Superior temporal gyrus (tissue), 1 donor: ENCODE measurements around the gene ARHGAP26.

Experiments
- DNase-seq: peaks from one replicate; pipeline ENCODE4 v3.0.0-alpha.2; 2016; ENCODE audit errors: extremely low spot score

ARHGAP26 gene

DNA sequence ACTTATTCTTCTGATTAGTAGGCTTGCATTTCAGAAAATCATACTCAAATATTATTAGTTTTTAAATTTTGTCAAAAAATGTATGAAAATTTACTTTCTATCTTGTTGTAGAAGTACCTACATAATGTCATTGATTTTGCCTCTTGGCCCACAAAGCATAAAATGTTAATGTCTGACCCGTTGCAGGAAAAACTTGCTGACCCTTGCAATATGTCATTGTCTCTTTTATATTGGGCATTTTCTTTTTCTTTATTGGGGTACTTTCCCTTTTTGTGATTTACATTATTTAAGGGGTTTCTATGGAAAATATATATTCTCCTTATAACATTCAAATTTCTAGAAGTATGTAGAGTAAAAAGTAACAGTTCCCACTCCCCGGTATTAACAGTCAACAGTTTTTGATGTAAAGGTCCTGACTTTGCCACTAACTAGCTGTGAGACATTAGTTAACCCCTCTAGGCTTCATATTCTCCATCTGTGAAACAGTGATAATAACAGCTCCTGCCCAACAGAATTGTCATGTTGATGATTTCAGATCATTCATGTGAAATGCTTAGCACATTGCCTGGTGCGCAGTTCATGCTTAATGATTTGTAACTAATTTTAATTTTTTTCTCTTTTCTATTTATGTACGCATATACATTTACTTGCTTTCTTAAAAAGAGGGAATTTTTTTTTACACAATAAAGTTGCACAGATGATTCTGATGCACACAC lies 243.2 kb downstream of the ARHGAP26 start:
- no peak for DNase-seq

DNA sequence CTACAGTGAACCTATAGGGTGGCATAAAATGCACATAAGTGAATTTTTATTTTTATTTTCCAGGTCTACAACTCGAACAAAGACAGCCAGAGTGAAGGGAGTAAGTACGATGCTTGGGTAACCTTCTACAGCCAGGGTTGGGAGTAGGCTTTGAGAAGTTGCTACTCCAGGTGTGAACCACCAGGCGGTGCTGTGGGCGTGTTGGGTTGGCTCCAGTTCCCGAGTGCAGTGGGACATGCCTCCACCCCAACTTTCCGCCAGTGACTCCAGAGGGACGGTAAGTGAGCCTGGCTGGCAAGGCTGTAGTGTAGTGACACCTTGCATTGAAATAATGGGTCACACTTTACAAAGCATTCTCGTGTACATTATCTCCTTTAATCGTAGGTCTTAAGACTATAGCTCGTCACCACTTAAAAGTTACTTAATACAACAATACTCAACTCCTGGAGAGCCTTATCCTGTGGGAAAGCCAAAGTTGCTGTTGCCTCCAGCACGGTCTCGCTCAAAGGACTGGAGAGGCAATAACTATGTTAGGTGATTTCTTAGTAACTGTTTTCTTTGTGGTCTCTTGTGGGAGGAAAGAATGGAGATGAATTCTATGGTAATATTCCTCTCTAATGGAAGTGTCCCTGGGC lies 244.0 kb downstream of the ARHGAP26 start:
- no peak for DNase-seq

DNA sequence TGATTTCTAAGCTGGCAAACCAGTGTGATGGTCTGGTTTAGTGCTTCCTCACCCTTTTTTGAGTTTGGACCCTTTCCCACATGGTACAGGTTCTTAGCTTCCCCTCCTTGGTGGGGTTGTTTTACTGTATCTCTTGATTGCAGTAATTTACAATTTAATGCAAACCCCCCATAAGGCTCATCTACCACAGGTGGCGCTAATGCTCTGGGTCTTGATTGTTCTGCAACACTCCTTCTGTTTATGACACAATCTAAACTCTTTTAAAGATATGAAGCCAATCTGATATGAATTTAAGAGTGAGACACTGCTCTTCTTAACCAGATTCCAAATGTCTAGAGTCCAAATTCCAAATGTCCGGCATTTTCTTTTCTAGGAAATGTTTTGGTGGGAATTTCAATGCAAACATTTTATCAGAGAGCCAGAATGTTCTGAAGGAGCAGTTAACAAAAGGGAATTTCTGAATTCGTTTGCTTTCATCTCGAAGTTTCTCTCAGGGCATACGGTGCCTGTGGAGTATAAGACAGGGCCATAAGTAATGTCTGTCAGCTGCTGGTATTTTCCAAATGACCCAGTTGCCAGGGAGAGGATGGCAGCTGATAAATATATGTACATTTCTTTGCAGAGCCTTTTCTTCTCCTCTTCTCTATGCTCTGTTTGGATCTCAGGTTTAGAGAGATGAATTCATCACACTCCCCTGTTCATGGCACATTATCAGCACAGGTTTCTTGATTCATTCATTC lies 246.8 kb downstream of the ARHGAP26 start:
- DNase-seq: no peak

DNA sequence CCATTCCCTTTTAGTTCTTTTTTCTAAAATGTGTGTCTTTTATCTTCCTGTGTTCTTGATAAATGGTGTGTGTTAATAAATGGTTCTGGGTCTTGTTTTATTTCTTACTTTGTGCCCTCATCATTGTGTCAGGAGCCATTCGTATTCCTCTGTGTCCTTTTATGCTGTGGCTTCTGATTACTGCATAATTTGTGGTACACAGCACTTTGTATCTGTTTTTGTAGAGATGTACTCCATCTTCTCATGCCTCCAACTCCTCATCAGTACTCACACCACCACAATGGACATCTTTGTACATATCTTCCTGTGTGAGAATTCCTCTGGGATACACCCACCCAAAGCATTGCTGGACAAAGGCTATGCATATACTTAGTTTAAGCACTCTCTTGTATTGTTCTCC lies 247.4 kb downstream of the ARHGAP26 start:
- DNase-seq: no peak

DNA sequence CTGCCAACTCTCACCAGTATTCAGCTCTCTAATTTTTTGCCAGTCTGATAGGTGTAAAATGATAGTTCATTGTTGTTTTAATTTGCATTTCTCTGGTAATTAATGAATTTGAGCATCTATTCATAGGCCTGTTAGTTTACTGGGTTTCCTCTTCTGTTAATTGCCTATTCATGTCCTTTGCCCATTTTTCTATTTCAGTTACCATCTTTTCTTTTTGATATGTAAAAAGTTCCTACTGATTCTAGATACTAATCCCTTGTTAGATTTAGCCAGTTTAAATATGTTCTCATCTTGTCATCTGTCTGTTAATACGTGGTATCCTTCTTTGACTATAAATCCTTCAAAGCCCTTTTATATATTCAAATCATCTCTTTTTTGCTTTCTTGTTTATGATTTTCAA lies 247.8 kb downstream of the ARHGAP26 start:
- no peak for DNase-seq

DNA sequence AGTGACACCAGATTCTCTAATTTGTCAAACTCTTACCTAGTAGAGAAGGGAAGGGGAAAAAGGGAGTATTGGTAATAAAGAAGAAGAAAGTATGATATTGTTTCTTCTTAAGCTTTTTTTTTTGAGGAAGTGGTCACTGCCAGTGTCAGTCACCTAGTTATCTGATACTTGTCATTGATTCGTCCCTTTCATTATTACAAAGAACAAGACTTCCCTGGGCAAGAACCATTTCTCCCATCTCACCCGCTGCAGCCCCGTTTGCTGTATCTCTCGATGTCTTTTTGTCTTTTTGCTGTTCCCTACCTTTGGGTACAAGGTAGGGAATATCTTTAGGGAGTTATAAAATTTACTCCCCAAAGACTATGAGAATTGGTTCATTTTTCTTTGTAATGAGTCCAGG lies 249.0 kb downstream of the ARHGAP26 start:
- DNase-seq: no peak

DNA sequence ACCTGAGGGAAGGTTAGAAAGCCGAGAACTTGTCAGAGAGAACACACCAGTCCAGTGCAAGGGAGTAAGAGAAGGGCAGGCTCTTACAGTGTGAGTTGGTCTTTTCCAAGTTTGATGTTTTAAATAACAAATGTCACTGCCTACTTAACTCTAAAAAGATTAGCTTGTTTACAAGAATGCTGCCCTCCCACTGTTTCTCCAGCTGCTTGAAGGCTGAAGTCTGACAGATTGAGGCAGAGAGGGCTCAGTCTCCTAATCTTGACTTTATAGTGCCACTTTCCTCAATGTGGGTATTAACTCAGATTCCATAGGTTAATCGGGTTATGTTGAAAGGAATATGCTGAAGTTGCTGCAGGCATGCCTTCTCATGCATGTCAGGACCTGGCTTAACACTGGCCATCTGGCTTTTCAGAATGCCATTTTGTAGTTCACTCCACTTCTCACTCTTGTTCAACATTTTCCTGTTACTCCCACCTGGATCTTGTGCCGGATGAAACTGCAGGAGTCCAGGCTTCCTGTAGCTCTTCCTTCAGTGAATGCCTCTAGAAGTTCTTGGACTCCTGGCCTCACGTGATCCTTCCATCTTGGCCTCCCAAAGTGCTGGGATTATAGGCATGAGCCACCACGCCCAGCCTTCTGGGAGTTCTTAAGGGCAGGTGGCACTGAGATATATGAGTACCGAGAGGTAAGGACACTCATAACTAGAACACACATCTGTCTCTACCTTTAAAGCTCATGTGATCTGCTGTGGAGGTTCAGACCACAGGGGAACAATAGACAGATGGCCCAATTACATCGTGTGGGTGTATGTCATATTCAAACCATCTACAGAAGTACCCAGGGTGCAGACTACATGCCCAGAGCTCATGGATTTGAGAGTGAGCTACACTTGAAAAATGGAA lies 249.7 kb downstream of the ARHGAP26 start:
- DNase-seq: no peak

DNA sequence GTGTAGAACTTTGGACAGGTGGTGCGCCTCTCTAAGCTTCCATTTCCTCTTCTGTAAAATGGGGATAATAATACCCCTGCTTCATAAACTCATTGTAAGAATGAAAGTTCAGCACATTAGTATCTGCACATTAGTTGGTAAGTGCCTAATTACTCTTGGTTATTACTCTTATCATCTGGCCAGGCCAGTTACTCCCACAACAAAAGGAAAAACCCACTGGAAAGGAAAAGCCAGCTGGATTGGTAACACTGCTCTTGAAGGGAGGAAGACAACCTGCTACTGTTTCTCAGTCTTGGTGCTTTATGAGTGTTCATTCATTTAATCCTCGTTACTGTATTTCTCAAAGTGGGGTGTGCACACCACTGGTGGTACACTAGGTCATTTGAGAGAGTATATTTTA lies 251.4 kb downstream of the ARHGAP26 start:
- DNase-seq: no peak

DNA sequence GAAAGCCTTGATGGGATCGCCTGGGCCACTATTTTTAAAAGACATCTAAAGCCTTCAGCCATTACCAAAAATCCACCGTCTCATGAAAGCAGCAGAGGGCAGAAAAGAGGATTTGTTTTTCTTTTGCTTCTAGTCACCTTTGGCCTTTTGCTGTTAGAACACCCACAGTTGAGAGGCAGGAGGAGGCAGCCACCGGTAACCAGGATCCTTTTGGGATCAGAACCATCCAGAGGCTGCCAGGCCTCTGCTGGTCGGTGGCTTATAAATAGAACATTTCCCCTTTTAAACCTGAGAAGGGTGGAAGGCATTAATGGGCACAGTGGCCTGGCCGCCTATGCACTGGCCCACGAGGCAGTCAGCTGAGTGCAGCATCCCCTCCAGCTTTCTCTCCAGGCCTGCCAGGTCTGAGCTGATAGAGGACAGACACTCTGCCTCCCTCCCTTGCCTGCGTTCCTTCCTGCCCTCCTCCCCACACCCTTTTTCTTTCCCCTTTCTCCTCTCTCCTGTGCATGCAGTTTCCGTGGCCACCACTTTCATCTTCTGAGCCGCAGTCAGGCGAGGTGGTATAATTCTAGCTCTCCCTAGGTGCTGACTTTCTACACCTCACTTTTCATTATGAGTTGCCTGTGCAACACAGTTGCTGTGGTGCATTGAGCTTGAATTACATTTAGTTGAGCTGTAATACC lies 253.4 kb downstream of the ARHGAP26 start:
- no peak for DNase-seq

DNA sequence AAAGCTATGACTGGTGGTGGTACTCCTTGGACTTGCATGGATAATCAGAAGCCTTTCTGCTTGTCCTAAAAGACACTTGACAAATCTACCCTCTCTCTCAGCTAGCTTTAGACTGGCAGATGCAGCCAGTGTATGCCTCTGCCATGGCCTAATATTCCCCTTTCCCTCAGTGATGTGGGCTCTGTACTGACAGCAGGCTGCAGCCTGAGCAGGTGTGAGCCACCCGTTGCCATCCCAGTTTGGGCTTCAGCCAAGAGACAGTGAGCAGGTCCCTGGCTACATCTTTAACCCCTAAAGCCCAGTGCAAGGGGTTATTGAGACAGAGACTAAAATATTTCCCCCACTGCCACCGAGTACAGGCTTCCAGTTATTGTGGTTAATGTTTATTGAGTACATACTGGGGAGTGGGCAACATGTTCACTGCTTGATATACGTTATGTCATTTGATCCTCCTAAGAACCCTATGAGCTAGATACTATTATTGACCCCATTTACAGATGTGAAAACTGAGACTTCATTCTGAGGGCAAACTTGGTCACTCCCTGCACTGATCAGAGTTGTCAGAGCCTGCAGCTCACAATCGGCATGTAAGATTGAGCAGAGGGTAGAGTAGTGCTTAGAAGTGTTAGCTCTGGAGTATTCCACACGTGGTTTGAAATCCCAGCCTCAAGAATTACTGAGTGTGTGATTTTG lies 254.2 kb downstream of the ARHGAP26 start:
- DNase-seq: no peak

DNA sequence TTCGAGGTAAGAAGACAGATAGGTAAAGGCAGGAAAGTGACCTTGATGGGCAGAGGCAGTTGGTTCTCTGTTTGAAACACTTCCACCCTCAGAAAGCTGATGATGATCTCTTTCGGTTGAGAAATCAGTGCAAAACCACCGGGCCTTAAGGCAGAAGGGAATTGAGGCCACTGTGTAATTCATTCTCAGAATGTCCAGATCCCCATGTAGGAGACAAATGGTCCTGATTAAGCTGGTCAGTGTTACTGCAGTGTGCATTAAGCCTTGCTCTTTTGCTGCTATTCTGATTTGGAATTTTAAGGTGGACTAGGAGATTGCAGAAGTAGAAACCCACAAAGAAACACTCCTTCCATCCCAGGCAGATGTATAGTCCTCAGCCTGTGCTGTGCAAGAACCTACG lies 255.2 kb downstream of the ARHGAP26 start:
- no peak for DNase-seq

DNA sequence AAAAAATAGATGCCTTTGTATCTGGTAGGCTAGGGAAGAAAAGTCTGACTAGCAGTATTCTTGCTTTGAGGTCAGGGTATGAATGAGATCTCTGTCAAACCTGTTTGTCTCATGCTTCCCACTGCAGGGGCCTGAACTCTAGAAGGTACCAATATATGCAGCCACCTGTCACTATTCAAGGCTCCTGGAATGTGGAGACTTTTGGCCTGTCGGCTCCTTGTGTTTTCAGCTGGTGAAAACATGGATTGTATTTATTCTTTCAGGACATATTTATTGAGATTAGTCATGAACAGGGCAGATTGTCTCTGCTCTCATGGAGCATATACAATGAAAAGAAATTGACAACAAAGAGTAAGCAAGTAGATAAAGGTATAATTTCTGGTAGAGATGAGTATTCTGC lies 255.8 kb downstream of the ARHGAP26 start:
- no peak for DNase-seq

DNA sequence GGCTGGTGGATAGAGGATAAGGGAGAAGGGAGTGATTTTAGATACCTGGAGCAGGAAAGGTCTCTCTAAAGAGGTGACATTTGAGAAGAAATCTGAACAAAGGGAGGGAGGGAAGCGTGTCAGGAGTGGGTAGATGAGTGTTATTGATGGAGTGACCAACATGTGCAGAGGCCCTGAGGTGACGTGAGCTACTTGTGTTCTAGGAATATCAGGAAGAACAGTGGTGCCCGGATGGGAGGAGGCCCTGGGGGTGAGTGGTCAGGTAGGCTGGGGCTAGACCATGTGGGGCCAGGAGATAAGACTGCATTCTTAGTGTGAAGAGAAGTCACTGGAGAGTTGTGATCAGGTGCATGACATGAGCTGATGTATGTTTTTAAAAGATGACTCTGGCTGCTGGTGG lies 256.2 kb downstream of the ARHGAP26 start:
- no peak for DNase-seq

DNA sequence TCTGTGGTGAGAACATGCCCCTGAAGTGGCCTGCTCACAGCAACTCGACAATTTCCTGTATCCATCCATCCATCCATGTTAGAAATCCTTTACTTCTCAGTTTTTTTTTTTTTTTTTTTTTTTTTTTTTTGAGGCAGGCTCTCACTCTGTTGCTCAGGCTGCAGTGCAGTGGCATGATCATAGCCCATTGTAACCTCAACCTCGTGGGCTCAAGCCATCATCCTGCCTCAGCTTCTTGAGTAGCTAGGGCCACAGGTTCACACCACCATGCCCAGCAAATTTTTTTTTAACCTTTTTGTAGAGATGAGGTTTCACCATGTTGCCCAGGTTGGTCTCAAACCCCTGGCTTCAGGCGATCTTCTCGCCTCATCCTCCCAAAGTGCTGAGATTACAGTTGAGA lies 259.1 kb downstream of the ARHGAP26 start:
- no peak for DNase-seq

DNA sequence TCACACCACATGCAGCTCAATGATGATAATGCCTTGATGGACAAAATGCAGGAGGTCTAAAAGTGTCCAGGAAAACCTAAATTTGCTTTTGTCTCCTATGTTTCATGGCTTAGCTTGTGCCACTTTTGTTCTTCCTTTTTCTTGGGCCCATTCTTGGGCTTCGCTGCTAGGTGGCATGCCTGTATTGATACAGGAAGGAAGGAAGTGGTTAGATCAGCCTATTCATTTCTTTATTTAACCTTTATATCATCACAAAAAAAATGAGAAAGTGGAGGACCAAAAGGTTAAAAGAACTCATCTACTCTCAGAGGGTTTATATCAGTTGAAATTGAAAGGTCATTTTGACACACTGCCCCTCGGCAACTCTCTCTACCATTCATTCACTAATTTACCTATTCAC lies 260.2 kb downstream of the ARHGAP26 start:
- DNase-seq: no peak

DNA sequence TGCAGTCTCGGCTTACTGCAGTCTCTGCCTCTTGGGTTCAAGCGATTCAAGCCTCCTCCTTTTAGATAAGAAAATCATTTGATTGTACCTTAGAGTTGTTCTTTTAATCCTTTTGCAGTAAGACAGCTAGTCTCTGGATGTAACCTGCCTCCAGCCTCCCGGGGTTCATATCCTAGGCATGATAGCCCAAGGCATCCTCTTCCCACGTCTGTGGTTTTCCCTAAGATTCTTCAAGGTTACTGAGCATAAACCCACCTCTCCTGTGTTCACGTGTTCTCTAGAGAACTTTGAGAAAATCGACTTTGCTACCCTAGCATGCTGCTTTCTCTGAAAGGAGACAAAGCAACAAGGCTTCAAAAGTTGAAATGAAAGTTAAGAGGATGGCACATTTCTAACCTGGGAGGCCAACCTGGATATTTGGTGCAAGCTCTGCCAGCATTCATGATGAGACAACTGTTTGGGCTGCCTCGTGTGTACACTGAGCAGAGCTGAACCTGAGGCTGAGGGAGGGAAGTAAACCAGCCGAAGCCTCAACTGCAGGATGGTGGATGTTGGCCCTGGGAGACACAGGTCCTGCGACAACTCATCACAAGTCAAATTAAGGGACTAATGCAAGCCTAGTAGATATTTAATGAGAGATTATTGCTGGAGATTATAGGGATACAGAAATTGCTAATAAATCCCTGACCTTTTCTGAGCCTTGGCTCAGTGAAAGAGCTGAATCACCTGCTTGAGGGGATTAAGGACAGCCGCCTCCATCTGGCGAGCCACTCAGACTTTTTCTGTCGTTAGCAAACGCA lies 261.8 kb downstream of the ARHGAP26 start:
- no peak for DNase-seq

DNA sequence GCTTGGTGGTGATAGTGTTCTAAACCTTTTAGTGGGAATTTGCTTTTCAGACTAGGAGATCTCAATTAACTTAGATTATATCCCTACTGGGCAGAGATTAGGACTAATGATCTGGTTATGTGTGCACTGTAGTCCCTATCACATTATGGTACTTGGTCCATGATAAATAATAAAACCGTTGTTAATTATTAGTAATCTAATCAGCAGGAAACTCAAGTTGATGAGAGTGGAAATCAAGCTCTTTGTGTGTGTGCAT lies 262.3 kb downstream of the ARHGAP26 start:
- DNase-seq: no peak

DNA sequence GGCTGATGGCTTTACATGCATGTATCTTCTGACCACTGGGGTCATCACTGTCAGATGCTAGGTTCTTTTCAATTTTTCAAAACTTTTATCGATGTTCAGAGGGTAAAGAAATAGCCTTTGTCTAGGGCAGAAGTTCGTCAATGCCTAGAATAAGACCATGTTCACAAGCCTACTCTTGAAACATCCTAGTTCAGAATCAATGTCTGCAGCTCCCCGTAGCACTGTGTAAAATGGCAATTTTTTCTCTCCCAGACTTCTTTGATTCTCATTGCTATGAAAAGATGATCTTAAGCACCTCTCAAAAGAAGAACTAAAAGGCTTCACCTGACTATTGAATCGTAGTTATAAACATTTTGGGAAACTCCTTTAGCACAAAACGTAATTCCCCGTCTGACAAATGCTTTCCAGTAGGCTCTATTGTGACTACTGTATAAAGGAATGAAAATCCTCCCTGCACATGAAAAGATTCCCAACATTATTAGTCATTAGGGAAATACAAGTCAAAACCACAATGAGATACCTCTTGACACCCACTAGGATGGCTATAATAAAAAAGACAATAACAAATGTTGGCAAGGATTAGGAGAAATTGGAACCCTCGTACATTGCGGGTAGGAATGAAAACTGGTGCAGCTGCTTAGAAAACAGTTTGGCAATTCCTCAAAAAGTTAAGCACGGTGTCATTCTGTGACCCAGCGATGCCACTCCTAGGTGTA lies 263.5 kb downstream of the ARHGAP26 start:
- no peak for DNase-seq

DNA sequence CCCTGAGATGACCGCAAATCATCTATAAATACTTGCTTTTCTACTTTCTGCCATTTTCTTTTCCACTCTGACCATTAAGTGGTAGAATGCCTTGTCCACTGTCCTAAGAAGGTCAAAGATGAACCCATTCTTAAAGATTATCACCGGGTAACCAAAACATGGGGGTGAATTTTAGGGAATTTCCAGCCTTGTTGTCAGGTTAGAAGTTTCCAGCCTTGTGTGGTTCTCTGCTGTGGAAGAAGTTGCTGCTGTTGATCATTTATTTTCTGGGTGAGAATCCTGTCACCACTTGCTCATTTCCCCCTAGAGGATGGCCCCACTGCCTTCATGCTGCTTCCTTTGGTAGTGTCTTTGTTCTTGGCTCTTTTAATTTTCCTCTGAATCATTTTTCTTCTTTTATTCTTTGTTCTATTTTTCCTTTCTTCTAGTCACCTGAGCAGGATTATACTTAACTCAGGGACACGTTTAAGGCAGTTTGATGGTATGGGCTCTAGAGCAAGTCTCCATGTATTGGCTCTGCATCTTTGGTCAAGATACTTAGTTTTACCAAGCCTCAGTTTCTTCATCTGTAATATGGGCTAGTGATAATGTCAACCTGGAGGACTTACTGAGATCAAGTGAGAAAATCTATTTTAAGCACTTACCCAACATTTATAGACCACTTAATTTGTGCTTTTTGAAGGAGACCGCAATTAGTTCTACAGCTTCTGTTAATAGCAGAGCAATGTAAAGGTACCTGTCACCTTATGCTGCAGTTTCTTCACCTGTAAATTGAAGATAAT lies 266.2 kb downstream of the ARHGAP26 start:
- DNase-seq: no peak
